ENCODE results near the gene MIEN1.

DNA sequence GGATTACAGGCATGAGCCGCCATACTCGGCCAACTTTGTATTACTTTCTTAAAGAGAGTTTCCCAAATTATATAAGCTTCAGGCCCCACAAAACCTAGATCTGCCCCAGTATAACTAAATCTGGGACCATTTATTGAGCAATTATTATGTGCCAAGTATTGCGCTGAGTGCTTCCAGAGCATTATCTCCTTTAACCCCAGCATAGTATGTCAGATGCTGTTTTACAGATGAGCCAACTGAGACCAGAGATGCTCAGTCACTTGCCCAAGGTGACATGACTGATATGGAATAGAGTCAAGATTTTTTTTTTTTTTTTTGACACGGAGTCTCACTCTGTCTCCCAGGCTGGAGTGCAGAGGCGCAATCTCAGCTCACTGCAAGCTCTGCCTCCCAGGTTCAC, 32.4 kb downstream of the MIEN1 start:
- TF ChIP-seq, protein P1, sequence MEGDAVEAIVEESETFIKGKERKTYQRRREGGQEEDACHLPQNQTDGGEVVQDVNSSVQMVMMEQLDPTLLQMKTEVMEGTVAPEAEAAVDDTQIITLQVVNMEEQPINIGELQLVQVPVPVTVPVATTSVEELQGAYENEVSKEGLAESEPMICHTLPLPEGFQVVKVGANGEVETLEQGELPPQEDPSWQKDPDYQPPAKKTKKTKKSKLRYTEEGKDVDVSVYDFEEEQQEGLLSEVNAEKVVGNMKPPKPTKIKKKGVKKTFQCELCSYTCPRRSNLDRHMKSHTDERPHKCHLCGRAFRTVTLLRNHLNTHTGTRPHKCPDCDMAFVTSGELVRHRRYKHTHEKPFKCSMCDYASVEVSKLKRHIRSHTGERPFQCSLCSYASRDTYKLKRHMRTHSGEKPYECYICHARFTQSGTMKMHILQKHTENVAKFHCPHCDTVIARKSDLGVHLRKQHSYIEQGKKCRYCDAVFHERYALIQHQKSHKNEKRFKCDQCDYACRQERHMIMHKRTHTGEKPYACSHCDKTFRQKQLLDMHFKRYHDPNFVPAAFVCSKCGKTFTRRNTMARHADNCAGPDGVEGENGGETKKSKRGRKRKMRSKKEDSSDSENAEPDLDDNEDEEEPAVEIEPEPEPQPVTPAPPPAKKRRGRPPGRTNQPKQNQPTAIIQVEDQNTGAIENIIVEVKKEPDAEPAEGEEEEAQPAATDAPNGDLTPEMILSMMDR (IDR thresholded peaks at IDR 0.05): no peak
- TF ChIP-seq POLR2AphosphoS5 (IDR thresholded peaks at IDR 0.05): no peak
- TF ChIP-seq POLR2A (IDR thresholded peaks at IDR 0.05): no peak

Data from transverse colon (tissue), 4 donors.